Stimulated activated memory B cell treated with anti-CD40 and anti-IgM and Interleukin-4, amounts not matched to agents 10 μg/mL and 1 μg/mL and 100 μg/mL, for 72 hours (primary cell): ENCODE results near the gene FAM43A.
A peak's percentile ranks its signal among the peaks of the same experiment; 100 is the strongest.

ENCODE experiments used
- ATAC-seq: fragments of 150-1000 bp; cut with Tn5 transposase; 2 replicates; pipeline ENCODE4 v1.10.0; 2021
- H3K27ac Mint-ChIP-seq: one replicate; pipeline ENCODE4 v1.8.0; 2022; ENCODE audit warnings: mild to moderate bottlenecking, mixed read lengths
- H3K27me3 Mint-ChIP-seq: one replicate; pipeline ENCODE4 v1.8.0; 2022; ENCODE audit warnings: mixed read lengths
- H3K36me3 Mint-ChIP-seq: one replicate; pipeline ENCODE4 v1.8.0; 2022; ENCODE audit warnings: mixed read lengths
- H3K4me1 Mint-ChIP-seq: one replicate; pipeline ENCODE4 v1.8.0; 2022; ENCODE audit warnings: mixed read lengths
- H3K4me3 Mint-ChIP-seq: one replicate; pipeline ENCODE4 v1.8.0; 2022; ENCODE audit warnings: mild to moderate bottlenecking, moderate library complexity, mixed read lengths
- H3K9me3 Mint-ChIP-seq: one replicate; pipeline ENCODE4 v1.8.0; 2022; ENCODE audit warnings: mixed read lengths

Gene FAM43A, protein sequence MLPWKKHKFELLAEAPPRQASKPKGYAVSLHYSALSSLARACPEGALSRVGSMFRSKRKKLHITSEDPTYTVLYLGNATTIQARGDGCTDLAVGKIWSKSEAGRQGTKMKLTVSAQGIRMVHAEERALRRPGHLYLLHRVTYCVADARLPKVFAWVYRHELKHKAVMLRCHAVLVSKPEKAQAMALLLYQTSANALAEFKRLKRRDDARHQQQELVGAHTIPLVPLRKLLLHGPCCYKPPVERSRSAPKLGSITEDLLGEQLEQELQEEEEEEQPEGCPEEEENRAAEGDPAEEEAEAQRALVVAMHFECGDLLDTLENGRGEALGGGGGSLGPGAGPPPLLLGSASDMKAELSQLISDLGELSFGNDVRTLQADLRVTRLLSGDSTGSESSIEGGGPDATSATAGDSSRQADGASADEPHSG

DNA sequence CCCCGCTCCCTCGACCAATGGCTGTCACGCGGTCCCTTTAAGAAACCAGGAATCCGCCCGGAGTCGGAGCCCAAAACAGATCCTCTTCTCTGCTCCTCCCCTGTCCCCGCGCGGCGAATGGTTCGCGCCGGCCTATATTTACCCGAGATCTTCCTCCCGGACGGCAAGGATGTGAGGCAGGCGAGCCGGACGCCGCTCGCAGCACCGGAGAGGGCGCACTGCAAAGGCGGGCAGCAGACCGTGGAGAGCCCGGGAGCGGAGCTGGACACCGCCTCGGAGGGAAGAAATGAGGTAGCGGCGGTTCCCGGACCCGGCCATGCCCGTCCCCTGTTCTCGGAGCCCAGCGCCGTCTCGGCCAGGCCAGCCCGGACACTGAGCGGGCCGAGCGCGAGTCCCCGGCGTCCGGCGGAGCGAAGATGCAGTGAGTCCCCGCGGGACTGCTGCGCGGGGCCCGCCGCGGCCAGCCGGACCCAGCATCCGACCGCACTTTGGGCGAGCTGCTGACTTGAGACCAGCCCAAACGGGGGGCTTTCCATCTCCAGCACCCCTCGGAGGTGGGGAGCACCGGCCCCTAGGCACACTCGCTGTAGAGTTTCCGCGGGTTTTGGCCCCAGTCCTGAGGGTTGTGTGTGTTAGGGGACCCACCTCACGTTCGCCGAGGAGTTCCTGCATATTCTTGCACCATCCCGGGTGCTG, at the start of gene FAM43A:
FAM43A (plus strand) TSS at position 166 of the 696 bp plus-strand sequence. CDS start 944 bp downstream, outside the sequence.
- Mint-ChIP-seq H3K9me3 (no peaks in the 10 kb centered on the region), H3K4me3 (peak within 1 kb of the TSS; percentile 98), H3K4me1 (peaks cover 68% of the 10 kb centered on the region), H3K27me3 (no peaks in the 10 kb centered on the region), H3K36me3 (peaks cover 4% of the 10 kb centered on the region), H3K27ac (peak within 1 kb of the TSS; percentile 88)
- peak; percentile 80 for ATAC-seq

DNA sequence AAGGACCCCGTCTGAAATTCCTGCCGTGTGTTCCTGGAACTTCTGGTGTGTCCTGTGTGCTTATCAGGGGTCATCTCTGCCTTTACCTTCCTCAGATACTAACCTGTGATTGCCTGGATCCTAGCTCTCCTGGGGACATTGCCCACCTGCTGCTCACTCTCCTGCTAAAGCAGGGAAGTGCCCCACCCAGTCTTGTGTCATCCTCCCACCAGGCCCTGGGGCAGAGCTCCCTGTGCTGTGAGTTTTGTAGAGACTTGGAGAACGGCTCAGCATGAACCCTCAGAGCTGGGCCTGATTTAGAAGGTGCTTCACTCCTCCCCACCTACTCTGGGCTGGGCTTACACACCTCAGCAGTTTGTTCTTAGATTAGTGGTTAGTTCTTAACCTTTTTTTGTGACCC, 48.6 kb upstream of the FAM43A start:
- ATAC-seq, result no peak
- no peak overlapping the region for H3K27ac Mint-ChIP-seq
- H3K9me3 Mint-ChIP-seq, result no peaks in the 10 kb centered on the region
- no peaks in the 10 kb centered on the region for H3K27me3 Mint-ChIP-seq
- H3K4me3 Mint-ChIP-seq, result no peak overlapping the region
- peaks cover 10% of the 10 kb centered on the region for H3K4me1 Mint-ChIP-seq
- H3K36me3 Mint-ChIP-seq, result peaks cover 18% of the 10 kb centered on the region

DNA sequence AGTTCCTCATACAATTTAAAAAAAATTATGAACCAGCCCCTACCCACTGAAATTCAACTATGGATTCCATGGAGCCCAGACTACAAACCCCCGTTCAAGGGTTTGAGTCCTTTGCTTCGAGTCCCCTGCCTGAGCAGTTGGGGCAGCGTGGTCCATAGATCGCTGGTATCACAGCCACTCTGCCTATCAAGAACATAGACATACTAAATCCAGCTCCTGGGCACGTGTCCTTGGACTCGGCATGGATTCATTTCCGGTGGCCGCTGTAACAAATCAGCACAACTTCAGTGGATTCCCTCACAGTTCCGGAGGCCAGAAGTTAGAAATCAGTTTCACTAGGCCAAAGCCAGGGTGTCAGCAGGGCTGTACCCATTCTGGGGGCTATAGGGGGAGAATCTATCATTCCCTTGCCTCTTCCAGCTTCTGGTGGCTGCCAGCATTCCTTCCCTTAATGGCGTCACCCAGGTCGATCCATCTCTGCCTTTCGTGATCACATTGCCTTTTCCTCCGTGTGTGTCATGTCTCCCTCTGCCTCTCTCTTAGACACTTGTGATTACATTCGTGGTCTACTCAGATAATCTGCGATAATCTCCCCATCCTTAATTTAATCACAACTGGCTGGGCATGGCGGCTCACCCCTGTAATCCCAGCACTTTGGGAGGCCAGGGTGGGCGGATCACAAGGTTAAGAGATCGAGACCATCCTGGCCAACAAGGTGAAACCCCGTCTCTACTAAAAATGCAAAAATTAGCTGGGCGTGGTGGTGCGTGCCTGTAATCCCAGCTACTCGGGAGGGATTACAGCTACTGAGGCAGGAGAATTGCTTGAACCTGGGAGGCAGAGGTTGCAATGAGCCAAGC, 47.9 kb upstream of the FAM43A start:
- H3K4me1 Mint-ChIP-seq, result peaks cover 8% of the 10 kb centered on the region
- H3K9me3 Mint-ChIP-seq, result no peaks in the 10 kb centered on the region
- H3K27ac Mint-ChIP-seq, result no peak overlapping the region
- H3K27me3 Mint-ChIP-seq, result no peaks in the 10 kb centered on the region
- no peak overlapping the region for H3K4me3 Mint-ChIP-seq
- ATAC-seq, result no peak
- H3K36me3 Mint-ChIP-seq, result peaks cover 23% of the 10 kb centered on the region

DNA sequence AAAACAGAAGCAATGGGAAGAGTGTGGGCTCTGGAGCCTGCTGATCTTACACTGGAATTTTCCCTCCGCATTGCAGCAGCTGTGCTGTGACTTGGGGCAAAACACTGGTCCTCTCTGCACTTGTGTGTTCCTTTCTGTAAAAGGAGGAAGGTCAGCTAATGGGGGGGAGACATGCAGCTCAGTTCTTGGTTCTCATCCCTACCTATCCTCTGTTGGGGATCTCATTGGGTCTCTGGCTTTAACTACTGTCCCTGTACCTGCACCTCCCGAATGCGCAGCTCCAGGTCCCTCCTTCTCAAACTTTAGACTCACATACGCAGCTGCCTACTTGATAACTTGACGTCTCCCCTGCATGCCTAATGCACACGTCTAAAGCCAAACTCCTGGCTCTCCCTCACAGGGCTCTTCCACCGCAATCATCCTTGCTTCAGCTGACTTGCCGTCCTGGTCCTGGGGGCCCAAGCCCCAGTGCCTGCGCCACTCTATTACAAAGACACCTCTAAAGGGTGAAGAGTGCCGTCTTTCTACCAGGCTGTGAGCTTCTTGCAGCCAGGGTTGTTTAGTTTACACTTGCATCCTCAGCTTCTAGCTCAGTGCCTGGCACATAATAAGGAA, 46.6 kb upstream of the FAM43A start:
- peaks cover 34% of the 10 kb centered on the region for H3K36me3 Mint-ChIP-seq
- no peaks in the 10 kb centered on the region for H3K27me3 Mint-ChIP-seq
- no peak overlapping the region for H3K4me3 Mint-ChIP-seq

DNA sequence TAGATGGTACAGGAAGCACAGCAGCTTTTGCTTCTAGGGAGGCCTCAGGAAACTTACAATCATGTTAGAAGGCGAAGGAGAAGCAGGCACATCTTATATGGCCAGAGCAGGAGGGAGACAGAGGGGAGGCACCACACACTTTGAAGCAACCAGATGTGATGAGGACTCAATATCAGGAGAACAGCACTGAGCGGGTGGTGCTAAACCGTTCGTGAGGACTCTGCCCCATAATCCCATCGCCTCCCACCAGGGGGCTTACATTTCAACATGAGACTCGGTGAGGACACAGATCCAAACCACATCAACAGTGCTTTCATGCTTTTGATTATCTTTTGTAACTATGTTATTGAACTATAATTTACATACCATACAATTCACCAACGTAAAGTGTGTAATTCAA, 44.9 kb upstream of the FAM43A start:
- ATAC-seq, result no peak
- Mint-ChIP-seq H3K36me3 (peaks cover 49% of the 10 kb centered on the region), H3K27me3 (no peaks in the 10 kb centered on the region), H3K4me1 (peaks cover 12% of the 10 kb centered on the region), H3K4me3 (no peak overlapping the region), H3K9me3 (no peaks in the 10 kb centered on the region), H3K27ac (no peak overlapping the region)

More for the DNA sequence above, 46.6 kb upstream of the FAM43A start:
- no peaks in the 10 kb centered on the region for H3K9me3 Mint-ChIP-seq
- H3K27ac Mint-ChIP-seq, result no peak overlapping the region
- H3K4me1 Mint-ChIP-seq, result no peaks in the 10 kb centered on the region
- no peak for ATAC-seq

DNA sequence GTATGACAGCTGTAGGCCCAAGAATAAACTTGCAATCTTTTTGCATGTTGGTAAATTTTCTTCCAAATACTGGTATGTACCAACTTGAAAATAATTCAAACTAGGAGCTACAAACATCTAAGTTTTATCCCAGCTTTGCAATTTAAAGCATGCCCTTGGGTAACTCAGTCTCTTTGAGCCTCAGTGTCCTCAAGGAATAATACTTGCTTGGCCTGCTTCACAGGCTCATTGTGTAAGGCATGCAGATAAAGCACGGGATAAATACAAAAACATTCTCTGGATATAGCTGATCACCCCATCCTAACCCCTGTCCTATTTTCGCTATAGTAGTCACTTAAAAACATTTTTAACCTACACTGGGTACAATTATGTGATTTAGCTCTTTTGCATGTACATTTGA, 42.9 kb upstream of the FAM43A start:
- Mint-ChIP-seq H3K4me3 (no peak overlapping the region), H3K36me3 (peaks cover 52% of the 10 kb centered on the region), H3K4me1 (peaks cover 15% of the 10 kb centered on the region), H3K27me3 (no peaks in the 10 kb centered on the region), H3K9me3 (no peaks in the 10 kb centered on the region), H3K27ac (no peak overlapping the region)
- ATAC-seq, result no peak

DNA sequence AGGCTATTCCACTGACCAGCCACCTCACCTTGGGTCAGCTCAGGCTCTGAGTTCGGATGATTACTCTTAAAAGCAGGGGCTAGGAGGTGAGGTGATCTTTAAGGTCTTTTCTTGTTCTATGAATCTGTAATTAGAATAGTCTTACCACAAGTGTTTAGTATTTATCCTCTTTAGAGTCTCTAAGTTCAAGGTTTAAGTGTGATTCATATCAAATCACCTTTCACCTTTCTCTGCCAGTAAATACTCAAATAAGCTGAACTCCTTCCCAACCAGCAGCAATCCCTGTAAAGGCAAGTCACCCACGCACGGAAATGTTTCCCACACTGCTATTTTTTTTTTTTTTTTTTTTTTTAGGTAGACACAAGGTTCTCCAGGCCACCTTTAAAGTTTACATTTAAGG, 37.9 kb upstream of the FAM43A start:
- H3K4me3 Mint-ChIP-seq, result no peak overlapping the region
- peaks cover 53% of the 10 kb centered on the region for H3K36me3 Mint-ChIP-seq
- H3K4me1 Mint-ChIP-seq, result peaks cover 15% of the 10 kb centered on the region
- H3K27me3 Mint-ChIP-seq, result no peaks in the 10 kb centered on the region
- H3K27ac Mint-ChIP-seq, result no peak overlapping the region
- no peaks in the 10 kb centered on the region for H3K9me3 Mint-ChIP-seq
- ATAC-seq, result no peak

DNA sequence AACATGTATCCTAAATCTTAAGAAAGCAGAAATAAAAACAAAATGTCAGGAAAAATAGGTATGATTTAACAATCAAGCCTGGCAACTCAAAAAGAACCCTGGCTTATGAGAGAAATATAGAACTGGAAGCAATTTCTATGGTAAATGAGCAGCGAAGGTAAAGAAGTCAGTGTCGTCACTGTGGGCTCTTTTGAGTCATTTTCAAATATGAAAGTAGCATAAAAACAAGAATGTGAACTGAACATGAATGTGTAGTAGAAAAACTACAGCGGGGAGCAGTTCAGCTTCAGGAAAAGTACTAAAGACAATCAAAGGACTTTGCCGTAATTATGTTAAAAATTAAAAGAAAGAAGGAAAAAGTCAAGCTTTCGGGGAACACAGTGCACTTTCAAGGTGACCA, 31.2 kb upstream of the FAM43A start:
- Mint-ChIP-seq H3K4me3 (no peak overlapping the region), H3K4me1 (peaks cover 13% of the 10 kb centered on the region), H3K27ac (peak overlapping the region; percentile 40), H3K36me3 (peaks cover 76% of the 10 kb centered on the region), H3K27me3 (no peaks in the 10 kb centered on the region), H3K9me3 (no peaks in the 10 kb centered on the region)
- ATAC-seq, result no peak

DNA sequence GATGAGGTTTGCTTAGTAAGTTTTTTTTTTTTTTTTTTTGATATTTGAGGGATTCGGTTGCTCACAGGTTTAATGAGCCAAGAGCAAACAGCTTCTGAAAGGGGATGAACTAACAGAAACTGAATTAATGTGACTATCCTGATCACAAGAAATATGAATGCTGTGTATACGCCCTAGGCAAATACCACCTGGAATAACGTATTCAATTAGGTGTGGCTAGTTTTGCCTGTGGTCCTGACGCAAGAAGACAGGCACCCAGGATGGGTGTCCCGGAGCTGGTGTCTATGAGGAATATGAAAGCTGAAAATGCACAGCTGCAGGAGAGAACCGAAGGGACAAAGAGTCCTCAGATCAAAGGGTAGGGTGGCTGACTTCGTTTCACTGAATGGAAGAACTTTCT, 28.2 kb upstream of the FAM43A start:
- no peak for ATAC-seq
- H3K9me3 Mint-ChIP-seq, result no peaks in the 10 kb centered on the region
- no peak overlapping the region for H3K27ac Mint-ChIP-seq
- no peak overlapping the region for H3K4me3 Mint-ChIP-seq
- H3K27me3 Mint-ChIP-seq, result no peaks in the 10 kb centered on the region
- H3K36me3 Mint-ChIP-seq, result peaks cover 55% of the 10 kb centered on the region
- H3K4me1 Mint-ChIP-seq, result peaks cover 13% of the 10 kb centered on the region

DNA sequence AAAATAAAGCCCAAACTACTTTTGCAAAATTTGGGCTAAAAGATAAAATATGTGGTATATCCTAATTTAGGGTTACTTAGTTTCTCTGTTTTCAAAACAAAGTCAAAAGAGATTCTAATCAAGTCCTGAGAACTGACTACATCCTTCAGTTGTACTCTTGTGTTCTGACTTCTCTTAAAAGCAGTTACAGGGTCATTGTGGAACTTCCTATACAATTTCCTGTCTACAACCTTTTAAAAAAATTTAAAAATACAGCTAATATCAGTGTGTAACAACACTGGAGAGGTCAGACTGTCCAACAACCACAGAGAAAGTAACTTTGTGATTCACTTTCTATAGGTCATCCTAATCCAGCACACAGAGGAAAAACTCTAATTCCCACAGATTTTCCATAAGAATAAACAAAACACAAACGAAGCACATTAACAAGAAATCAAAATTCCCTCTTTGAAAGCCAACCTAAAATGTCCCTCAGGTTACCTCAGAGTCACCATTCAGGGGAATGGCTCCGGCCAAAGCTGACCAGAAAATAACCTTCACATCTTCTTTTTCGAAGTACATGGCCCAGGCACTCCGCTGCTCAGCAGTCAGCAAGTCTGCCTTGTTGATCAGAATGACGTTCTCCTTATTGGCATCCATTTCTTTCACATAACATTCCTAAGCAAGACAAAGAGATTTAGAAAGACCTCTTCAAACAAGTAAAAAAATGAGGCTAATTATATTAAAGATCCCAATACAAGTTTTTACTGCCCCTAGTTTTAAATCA, 27.0 kb upstream of the FAM43A start:
- Mint-ChIP-seq H3K36me3 (peaks cover 49% of the 10 kb centered on the region), H3K27me3 (no peaks in the 10 kb centered on the region), H3K4me3 (no peak overlapping the region), H3K4me1 (peaks cover 13% of the 10 kb centered on the region), H3K27ac (no peak overlapping the region), H3K9me3 (no peaks in the 10 kb centered on the region)
- no peak for ATAC-seq

DNA sequence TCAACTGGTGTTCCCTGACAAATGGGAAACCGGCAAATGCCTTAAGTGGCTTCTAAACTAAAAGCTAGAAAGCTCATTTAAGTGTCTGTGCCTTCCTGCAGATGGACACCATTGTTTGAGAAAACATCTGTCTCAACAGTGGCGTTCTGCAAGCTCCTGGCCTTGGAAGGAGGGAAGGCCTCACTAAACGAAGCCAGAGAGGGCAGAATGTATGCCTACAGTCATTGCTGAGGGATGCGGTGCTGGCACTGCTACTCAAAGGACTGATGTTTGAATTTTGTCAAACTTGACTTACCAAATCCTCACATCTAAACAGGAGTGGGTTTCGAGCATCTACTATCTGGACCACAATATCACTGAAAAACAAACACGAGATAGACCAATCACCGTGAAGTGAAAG, 25.9 kb upstream of the FAM43A start:
- Mint-ChIP-seq H3K27ac (no peak overlapping the region), H3K4me1 (peaks cover 6% of the 10 kb centered on the region), H3K4me3 (no peak overlapping the region), H3K36me3 (peaks cover 43% of the 10 kb centered on the region), H3K27me3 (no peaks in the 10 kb centered on the region), H3K9me3 (no peaks in the 10 kb centered on the region)
- ATAC-seq, result no peak

DNA sequence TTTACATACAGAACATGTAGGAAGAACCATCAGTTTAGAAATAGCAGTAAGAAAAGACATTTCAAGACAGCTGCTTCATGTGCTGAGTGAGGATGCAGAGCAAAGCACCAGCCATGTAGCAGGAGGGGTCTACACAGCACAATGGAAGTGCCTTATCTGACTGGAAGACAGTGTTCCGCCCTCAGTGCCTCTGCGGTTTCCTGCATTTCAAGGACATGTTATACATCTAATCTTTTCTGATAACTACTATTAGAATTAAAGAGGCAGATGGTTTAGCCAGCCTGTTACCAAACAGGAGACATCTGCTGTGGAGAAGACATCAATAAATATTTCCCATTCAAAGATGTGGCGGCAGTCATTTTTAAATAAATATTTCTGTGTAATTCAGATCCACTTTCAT, 24.3 kb upstream of the FAM43A start:
- Mint-ChIP-seq H3K27ac (no peak overlapping the region), H3K4me3 (no peak overlapping the region), H3K9me3 (no peaks in the 10 kb centered on the region), H3K36me3 (peaks cover 48% of the 10 kb centered on the region), H3K4me1 (no peaks in the 10 kb centered on the region), H3K27me3 (no peaks in the 10 kb centered on the region)
- no peak for ATAC-seq

DNA sequence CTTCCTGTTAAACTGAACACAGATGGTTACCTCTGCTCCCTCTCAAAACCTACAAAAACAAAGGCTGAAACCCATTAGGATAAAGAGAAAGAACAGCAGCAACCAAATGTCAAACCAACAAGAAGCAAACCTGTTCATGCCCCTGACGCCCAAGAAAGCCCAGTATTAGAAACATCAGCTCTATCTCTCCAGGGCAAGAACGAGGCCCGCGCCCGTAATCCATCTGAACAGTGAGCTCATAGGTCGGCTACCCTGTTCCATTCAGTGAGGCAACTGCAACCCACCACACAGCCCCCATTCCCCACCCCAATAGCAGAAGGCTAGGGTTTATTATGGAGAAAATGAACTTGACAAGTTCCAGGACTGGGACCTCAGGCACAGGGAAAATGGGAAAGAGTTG, 23.7 kb upstream of the FAM43A start:
- ATAC-seq, result no peak
- Mint-ChIP-seq H3K4me3 (no peak overlapping the region), H3K4me1 (peaks cover under 1% of the 10 kb centered on the region), H3K27me3 (no peaks in the 10 kb centered on the region), H3K9me3 (no peaks in the 10 kb centered on the region), H3K27ac (no peak overlapping the region), H3K36me3 (peaks cover 46% of the 10 kb centered on the region)

DNA sequence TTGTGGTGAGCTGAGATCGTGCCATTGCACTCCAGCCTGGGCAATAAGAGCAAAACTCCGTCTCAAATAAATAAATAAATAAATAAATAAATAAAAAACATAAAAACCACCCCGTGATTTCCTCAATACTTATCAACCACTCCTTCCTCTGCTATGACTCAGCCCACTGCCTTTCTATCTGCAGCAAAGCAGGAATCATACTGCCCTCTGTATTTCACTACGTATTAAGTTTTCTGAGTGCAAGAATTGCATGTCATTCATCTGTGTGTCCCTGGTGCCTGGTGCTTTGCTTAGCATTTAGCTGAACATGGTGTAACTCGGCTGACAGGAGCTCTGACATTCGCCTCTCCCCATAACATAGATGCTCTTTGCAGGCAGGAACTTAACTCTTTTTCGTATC, 20.8 kb upstream of the FAM43A start:
- H3K9me3 Mint-ChIP-seq, result no peaks in the 10 kb centered on the region
- no peak overlapping the region for H3K27ac Mint-ChIP-seq
- H3K4me3 Mint-ChIP-seq, result no peak overlapping the region
- H3K4me1 Mint-ChIP-seq, result peaks cover 21% of the 10 kb centered on the region
- H3K36me3 Mint-ChIP-seq, result peaks cover 51% of the 10 kb centered on the region
- no peak for ATAC-seq
- H3K27me3 Mint-ChIP-seq, result no peaks in the 10 kb centered on the region
